HCT116 (cell line): ENCODE results near the gene CYLC2. TPM values are rescaled to one million over a fixed set of nuclear protein-coding genes. Genes with fewer than 3 reads are reported as not detected.

Source experiments
- ATAC-seq: fragments of 200-7000 bp; cut with Tn5 transposase; 2 replicates; pipeline ENCODE4 v1.9.1; 2020; ENCODE audit warnings: mild to moderate bottlenecking, moderate library complexity
- BruUV-seq: library from RNA; stranded (reverse); fragments of 400-500 nt; replicated peaks from 2 replicates; lab custom pipeline; 2021; lab: Mats Ljungman, UMichigan
- CTCF ChIA-PET: fragments of 300-600 bp; sonication (Branson Sonifier 250); formaldehyde crosslinking; loops from one replicate; lab custom pipeline; 2021; ENCODE audit warnings: antibody characterized with exemption; lab: Charles Lee
- POLR2A ChIA-PET: fragments of 300-600, 350-600 bp; sonication (Branson Sonifier 250); formaldehyde crosslinking; loops from one replicate; lab custom pipeline; 2021; ENCODE audit warnings: antibody characterized with exemption; lab: Charles Lee
- RAD21 ChIA-PET, 2 experiments: fragments of 300-600 bp; sonication (Branson Sonifier 250); formaldehyde crosslinking; loops; one replicate each; lab custom pipeline; 2023; ENCODE audit warnings: low total read pairs in 2 of 2; ENCODE audit not compliant: uncharacterized antibody in 2 of 2, unreplicated experiment in 2 of 2, low non-redundant PET in 1 of 2; lab: Charles Lee
- DNase-seq: peaks from one replicate; pipeline ENCODE4 v3.0.0-alpha.2; 2010; ENCODE audit warnings: low read depth, low spot score
- H2AFZ ChIP-seq: fragments of 200-600 bp; shearing (Covaris generic), sonication (generic); 2 replicates; pipeline ENCODE4 v1.6.1; 2017; ENCODE audit warnings: low read depth, mixed run types, mixed read lengths, antibody characterized with exemption, low read length; ENCODE audit not compliant: poor library complexity, severe bottlenecking
- H3K27ac ChIP-seq: 2 replicates; pipeline ENCODE4 v1.5.1; 2012; ENCODE audit warnings: low read depth, low read length
- H3K27me3 ChIP-seq: fragments of 200-600 bp; sonication (generic); 2 replicates; pipeline ENCODE4 v1.6.1; 2016; ENCODE audit warnings: mixed run types, low read length, mixed read lengths; ENCODE audit not compliant: insufficient read depth
- H3K36me3 ChIP-seq, 2 experiments: fragments of 200-500 bp in 1 of 2; fragments of 200-600 bp in 1 of 2; sonication (Bioruptor generic) in 1 of 2; sonication (generic) in 1 of 2; 2 replicates each; pipeline versions ENCODE4 v1.5.1 to v1.6.1; 2014 to 2016; ENCODE audit warnings: low read length in 2 of 2, inconsistent platforms in 1 of 2, mixed read lengths in 1 of 2, mixed run types in 1 of 2; ENCODE audit not compliant: insufficient read depth in 2 of 2, control insufficient read depth in 1 of 2
- H3K4me1 ChIP-seq, 2 experiments: fragments of 200-600 bp in 1 of 2; sonication (generic) in 1 of 2; 2 replicates each; pipeline versions ENCODE4 v1.5.1 to v1.6.1; 2012 to 2017; ENCODE audit warnings: low read length in 2 of 2, inconsistent platforms in 1 of 2, mild to moderate bottlenecking in 1 of 2, mixed read lengths in 1 of 2, mixed run types in 1 of 2, moderate library complexity in 1 of 2; ENCODE audit not compliant: insufficient read depth in 2 of 2, control insufficient read depth in 1 of 2
- H3K4me2 ChIP-seq: fragments of 200-600 bp; sonication (generic); 2 replicates; pipeline ENCODE4 v1.6.1; 2017; ENCODE audit warnings: mixed run types, low read length, mixed read lengths
- H3K4me3 ChIP-seq, 2 experiments: fragments of 200-600 bp in 1 of 2; sonication (generic) in 1 of 2; replicated peaks in 1 of 2; 2 replicates each; pipeline ENCODE4 v1.5.1; 2011 to 2016; ENCODE audit warnings: low read length in 2 of 2, control low read depth in 1 of 2, low read depth in 1 of 2, mild to moderate bottlenecking in 1 of 2, mixed read lengths in 1 of 2, mixed run types in 1 of 2
- H3K79me2 ChIP-seq: fragments of 200-600 bp; sonication (generic); 2 replicates; pipeline ENCODE4 v1.6.1; 2017; ENCODE audit warnings: mild to moderate bottlenecking, mixed run types, low read length, moderate library complexity, mixed read lengths; ENCODE audit not compliant: insufficient read depth
- H3K9ac ChIP-seq: fragments of 200-600 bp; sonication (generic); 2 replicates; pipeline ENCODE4 v1.6.1; 2016; ENCODE audit warnings: low read length, mixed read lengths
- H3K9me2 ChIP-seq: fragments of 200-600 bp; sonication (generic), shearing (Covaris generic); 2 replicates; pipeline ENCODE4 v1.6.1; 2017; ENCODE audit warnings: mixed run types, mild to moderate bottlenecking, moderate library complexity; ENCODE audit not compliant: insufficient read depth
- H3K9me3 ChIP-seq, 2 experiments: fragments of 200-500 bp in 1 of 2; fragments of 200-600 bp in 1 of 2; sonication (Bioruptor generic) in 1 of 2; sonication (generic) in 1 of 2; 2 replicates each; pipeline ENCODE4 v1.6.1; 2014 to 2017; ENCODE audit warnings: low read length in 2 of 2, mixed read lengths in 2 of 2, inconsistent platforms in 1 of 2, low read depth in 1 of 2, mild to moderate bottlenecking in 1 of 2, mixed run types in 1 of 2, moderate library complexity in 1 of 2; ENCODE audit not compliant: control insufficient read depth in 1 of 2, insufficient read depth in 1 of 2
- H4K20me1 ChIP-seq: fragments of 200-600 bp; sonication (generic), shearing (Covaris generic); 2 replicates; pipeline ENCODE4 v1.6.1; 2017; ENCODE audit warnings: mixed run types, mild to moderate bottlenecking, moderate library complexity; ENCODE audit not compliant: insufficient read depth
- CBX3 ChIP-seq: IDR thresholded peaks from 2 replicates; pipeline ENCODE4 v1.6.1; 2012; ENCODE audit warnings: low read depth
- CEBPB ChIP-seq: IDR thresholded peaks from 2 replicates; pipeline ENCODE4 v1.6.1; 2012; ENCODE audit warnings: low read depth
- EGR1 ChIP-seq: IDR thresholded peaks from 2 replicates; pipeline ENCODE4 v1.6.1; 2012; ENCODE audit warnings: low read depth
- EZH2phosphoT487 ChIP-seq: fragments of 200-600 bp; IDR thresholded peaks from 2 replicates; pipeline ENCODE4 v1.6.1; 2018; ENCODE audit warnings: antibody characterized with exemption, borderline replicate concordance
- FOSL1 ChIP-seq: IDR thresholded peaks from 2 replicates; pipeline ENCODE4 v1.6.1; 2012; ENCODE audit warnings: low read depth
- JUND ChIP-seq: IDR thresholded peaks from 2 replicates; pipeline ENCODE4 v1.6.1; 2012
- POLR2A ChIP-seq: IDR thresholded peaks from 2 replicates; pipeline ENCODE4 v1.7.0; 2011; ENCODE audit warnings: borderline replicate concordance; ENCODE audit not compliant: insufficient read depth, insufficient read length; ENCODE audit errors: extremely low read depth
- POLR2AphosphoS5 ChIP-seq: IDR thresholded peaks from 2 replicates; pipeline ENCODE4 v1.6.1; 2011; ENCODE audit warnings: mild to moderate bottlenecking, low read depth, low read length, moderate library complexity
- RAD21 ChIP-seq: IDR thresholded peaks from 2 replicates; pipeline ENCODE4 v1.6.1; 2012; ENCODE audit warnings: low read depth, mild to moderate bottlenecking
- SIN3A ChIP-seq: IDR thresholded peaks from 2 replicates; pipeline ENCODE4 v1.6.1; 2012; ENCODE audit warnings: low read depth
- SP1 ChIP-seq: IDR thresholded peaks from 2 replicates; pipeline ENCODE4 v1.6.1; 2012; ENCODE audit warnings: low read depth
- SRF ChIP-seq: IDR thresholded peaks from 2 replicates; pipeline ENCODE4 v1.6.1; 2012; ENCODE audit warnings: low read depth
- TCF7L2 ChIP-seq: IDR thresholded peaks from 2 replicates; pipeline ENCODE4 v1.7.0; 2011; ENCODE audit warnings: borderline replicate concordance, inconsistent platforms; ENCODE audit not compliant: insufficient read depth, insufficient read length; ENCODE audit errors: extremely low read depth
- YY1 ChIP-seq: IDR thresholded peaks from 2 replicates; pipeline ENCODE4 v1.6.1; 2011; ENCODE audit warnings: low read length, low read depth, moderate library complexity, mild to moderate bottlenecking; ENCODE audit not compliant: insufficient replicate concordance; ENCODE audit errors: extremely low read depth
- ZFX ChIP-seq: fragments of 450-650 bp; IDR thresholded peaks from 2 replicates; pipeline ENCODE4 v1.6.1; 2017
- ZNF274 ChIP-seq: fragments of 200-500 bp; sonication (Bioruptor generic); IDR thresholded peaks from 2 replicates; pipeline ENCODE4 v1.6.1; 2014; ENCODE audit warnings: mild to moderate bottlenecking, low read depth, low read length, inconsistent platforms
- intact Hi-C: fragments of 100-400 bp; cut with micrococcal nuclease; formaldehyde crosslinking; loops from 2 replicates; pipeline ENCODE4 v1.10.0; 2022
- total RNA-seq: library from RNA; stranded (reverse); gene quantifications from one replicate; pipeline ENCODE4 v1.2.1, GENCODE V29; 2021; ENCODE audit not compliant: unreplicated experiment
- TF ChIP-seq, protein P1 (sequence below): IDR thresholded peaks from 2 replicates; pipeline ENCODE4 v1.6.1; 2011; ENCODE audit warnings: mild to moderate bottlenecking, low read length, moderate library complexity; ENCODE audit not compliant: insufficient replicate concordance; ENCODE audit errors: extremely low read depth
- TF ChIP-seq, protein P2 (sequence below): IDR thresholded peaks from 2 replicates; pipeline ENCODE4 v1.6.1; 2012; ENCODE audit warnings: low read depth
- TF ChIP-seq, protein P3 (sequence below), 3 experiments: fragments of 200-600 bp in 1 of 3; sonication (generic) in 1 of 3; IDR thresholded peaks in 2 of 3; conservative IDR thresholded peaks in 1 of 3; 2 replicates each; pipeline ENCODE4 v1.5.1; 2012 to 2017; ENCODE audit warnings: low read depth in 2 of 3, low read length in 2 of 3, antibody characterized with exemption in 1 of 3, borderline replicate concordance in 1 of 3, control low read depth in 1 of 3, mild to moderate bottlenecking in 1 of 3, mixed read lengths in 1 of 3, mixed run types in 1 of 3, moderate library complexity in 1 of 3; ENCODE audit not compliant: insufficient read depth in 1 of 3
- TF ChIP-seq, protein P4 (sequence below): IDR thresholded peaks from 2 replicates; pipeline ENCODE4 v1.6.1; 2012

CYLC2 gene
- total RNA-seq, 1 experiment from 2014 or later, result not detected

DNA sequence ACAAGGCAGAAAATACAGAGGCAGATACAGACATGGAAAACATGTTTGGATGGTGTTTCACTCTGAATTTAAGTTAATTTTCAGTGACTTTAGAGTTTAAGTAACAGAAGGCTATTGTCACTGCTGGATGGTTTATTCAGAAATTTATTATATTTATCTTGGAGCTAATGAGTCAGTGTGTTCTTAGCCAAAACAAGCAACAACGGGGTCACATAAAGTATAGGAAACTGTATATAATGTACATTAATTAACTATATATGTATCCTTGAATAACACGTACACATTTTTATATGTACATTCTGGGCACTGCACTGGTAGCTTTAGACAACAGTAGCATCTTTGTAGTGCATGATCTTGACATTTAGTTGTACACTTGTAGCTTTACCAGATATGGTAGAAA, 30.7 kb downstream of the CYLC2 start:
- no peaks in the 10 kb centered on the region for H3K9me2 ChIP-seq
- ATAC-seq, result no peak
- H3K4me2 ChIP-seq, result no peak overlapping the region
- H3K9me3 ChIP-seq, result peaks cover 0 to 13% of the 10 kb centered on the region in 2 experiments; a peak in 2 of 4 replicates
- ChIA-PET RAD21 (no interaction called here), CTCF (no interaction called here), POLR2A (no interaction called here)
- no peak for DNase-seq
- intact Hi-C loops, result no loop called here
- H2AFZ ChIP-seq, result no peak overlapping the region
- no peak overlapping the region for H3K27ac ChIP-seq
- H3K36me3 ChIP-seq, result no peaks in the 10 kb centered on the region
- no peaks in the 10 kb centered on the region for H3K79me2 ChIP-seq
- TF ChIP-seq CBX3 (no peak), ZNF274 (no peak), SIN3A (no peak), SRF (no peak), ZFX (no peak), YY1 (no peak), POLR2A (no peak), EZH2phosphoT487 (no peak), EGR1 (no peak), RAD21 (no peak), JUND (no peak), CEBPB (no peak), POLR2AphosphoS5 (no peak), FOSL1 (no peak), TCF7L2 (no peak), SP1 (no peak)
- TF ChIP-seq, protein P1, sequence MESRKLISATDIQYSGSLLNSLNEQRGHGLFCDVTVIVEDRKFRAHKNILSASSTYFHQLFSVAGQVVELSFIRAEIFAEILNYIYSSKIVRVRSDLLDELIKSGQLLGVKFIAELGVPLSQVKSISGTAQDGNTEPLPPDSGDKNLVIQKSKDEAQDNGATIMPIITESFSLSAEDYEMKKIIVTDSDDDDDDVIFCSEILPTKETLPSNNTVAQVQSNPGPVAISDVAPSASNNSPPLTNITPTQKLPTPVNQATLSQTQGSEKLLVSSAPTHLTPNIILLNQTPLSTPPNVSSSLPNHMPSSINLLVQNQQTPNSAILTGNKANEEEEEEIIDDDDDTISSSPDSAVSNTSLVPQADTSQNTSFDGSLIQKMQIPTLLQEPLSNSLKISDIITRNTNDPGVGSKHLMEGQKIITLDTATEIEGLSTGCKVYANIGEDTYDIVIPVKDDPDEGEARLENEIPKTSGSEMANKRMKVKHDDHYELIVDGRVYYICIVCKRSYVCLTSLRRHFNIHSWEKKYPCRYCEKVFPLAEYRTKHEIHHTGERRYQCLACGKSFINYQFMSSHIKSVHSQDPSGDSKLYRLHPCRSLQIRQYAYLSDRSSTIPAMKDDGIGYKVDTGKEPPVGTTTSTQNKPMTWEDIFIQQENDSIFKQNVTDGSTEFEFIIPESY, result no peak
- TF ChIP-seq, protein P2, sequence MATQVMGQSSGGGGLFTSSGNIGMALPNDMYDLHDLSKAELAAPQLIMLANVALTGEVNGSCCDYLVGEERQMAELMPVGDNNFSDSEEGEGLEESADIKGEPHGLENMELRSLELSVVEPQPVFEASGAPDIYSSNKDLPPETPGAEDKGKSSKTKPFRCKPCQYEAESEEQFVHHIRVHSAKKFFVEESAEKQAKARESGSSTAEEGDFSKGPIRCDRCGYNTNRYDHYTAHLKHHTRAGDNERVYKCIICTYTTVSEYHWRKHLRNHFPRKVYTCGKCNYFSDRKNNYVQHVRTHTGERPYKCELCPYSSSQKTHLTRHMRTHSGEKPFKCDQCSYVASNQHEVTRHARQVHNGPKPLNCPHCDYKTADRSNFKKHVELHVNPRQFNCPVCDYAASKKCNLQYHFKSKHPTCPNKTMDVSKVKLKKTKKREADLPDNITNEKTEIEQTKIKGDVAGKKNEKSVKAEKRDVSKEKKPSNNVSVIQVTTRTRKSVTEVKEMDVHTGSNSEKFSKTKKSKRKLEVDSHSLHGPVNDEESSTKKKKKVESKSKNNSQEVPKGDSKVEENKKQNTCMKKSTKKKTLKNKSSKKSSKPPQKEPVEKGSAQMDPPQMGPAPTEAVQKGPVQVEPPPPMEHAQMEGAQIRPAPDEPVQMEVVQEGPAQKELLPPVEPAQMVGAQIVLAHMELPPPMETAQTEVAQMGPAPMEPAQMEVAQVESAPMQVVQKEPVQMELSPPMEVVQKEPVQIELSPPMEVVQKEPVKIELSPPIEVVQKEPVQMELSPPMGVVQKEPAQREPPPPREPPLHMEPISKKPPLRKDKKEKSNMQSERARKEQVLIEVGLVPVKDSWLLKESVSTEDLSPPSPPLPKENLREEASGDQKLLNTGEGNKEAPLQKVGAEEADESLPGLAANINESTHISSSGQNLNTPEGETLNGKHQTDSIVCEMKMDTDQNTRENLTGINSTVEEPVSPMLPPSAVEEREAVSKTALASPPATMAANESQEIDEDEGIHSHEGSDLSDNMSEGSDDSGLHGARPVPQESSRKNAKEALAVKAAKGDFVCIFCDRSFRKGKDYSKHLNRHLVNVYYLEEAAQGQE, result no peak
- TF ChIP-seq, protein P3, sequence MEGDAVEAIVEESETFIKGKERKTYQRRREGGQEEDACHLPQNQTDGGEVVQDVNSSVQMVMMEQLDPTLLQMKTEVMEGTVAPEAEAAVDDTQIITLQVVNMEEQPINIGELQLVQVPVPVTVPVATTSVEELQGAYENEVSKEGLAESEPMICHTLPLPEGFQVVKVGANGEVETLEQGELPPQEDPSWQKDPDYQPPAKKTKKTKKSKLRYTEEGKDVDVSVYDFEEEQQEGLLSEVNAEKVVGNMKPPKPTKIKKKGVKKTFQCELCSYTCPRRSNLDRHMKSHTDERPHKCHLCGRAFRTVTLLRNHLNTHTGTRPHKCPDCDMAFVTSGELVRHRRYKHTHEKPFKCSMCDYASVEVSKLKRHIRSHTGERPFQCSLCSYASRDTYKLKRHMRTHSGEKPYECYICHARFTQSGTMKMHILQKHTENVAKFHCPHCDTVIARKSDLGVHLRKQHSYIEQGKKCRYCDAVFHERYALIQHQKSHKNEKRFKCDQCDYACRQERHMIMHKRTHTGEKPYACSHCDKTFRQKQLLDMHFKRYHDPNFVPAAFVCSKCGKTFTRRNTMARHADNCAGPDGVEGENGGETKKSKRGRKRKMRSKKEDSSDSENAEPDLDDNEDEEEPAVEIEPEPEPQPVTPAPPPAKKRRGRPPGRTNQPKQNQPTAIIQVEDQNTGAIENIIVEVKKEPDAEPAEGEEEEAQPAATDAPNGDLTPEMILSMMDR (IDR thresholded peaks at IDR 0.05 in 2 of 3, conservative IDR thresholded peaks at IDR 0.05 in 1 of 3; ENCODE audit: borderline replicate concordance in 1 of 3, insufficient read depth in 1 of 3, low read depth in 2 of 3, low read length in 2 of 3), result no peak
- TF ChIP-seq, protein P4, sequence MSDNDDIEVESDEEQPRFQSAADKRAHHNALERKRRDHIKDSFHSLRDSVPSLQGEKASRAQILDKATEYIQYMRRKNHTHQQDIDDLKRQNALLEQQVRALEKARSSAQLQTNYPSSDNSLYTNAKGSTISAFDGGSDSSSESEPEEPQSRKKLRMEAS, result no peak
- H3K27me3 ChIP-seq, result no peaks in the 10 kb centered on the region
- H3K9ac ChIP-seq, result no peak overlapping the region
- H3K4me1 ChIP-seq, result no peaks in the 10 kb centered on the region
- no peak overlapping the region for H3K4me3 ChIP-seq
- no peaks in the 10 kb centered on the region for H4K20me1 ChIP-seq
- BruUV-seq, result no TSS peak
